CD4-positive, alpha-beta T cell treated with Interleukin-6 for 4 hours (primary cell): ENCODE data around the gene MAJIN.

Source experiments
- DNase-seq: peaks from one replicate; pipeline ENCODE4 v3.0.0-alpha.2; 2020; ENCODE audit warnings: mixed read lengths

The MAJIN gene

GRCh38 chr11:64891215-64891848 lies 80.6 kb downstream of the MAJIN start:
- no peak for DNase-seq

- DNase-seq: no peak
These were observed 81.4 kb downstream of the MAJIN start for GRCh38 chr11:64890522-64890939.

GRCh38 chr11:64888729-64889511 lies 83.0 kb downstream of the MAJIN start:
- DNase-seq: no peak

GRCh38 chr11:64888406-64888728 lies 83.5 kb downstream of the MAJIN start:
- no peak for DNase-seq
